IPS-15b (cell line): ENCODE results near the gene DHX15.

Experiments used
- H3K27me3 ChIP-seq: one replicate; pipeline ENCODE4 v1.6.1; 2013; ENCODE audit warnings: low read length; ENCODE audit not compliant: control insufficient read depth, insufficient read depth
- H3K36me3 ChIP-seq: one replicate; pipeline ENCODE4 v1.6.1; 2013; ENCODE audit warnings: low read length; ENCODE audit not compliant: control insufficient read depth, insufficient read depth
- H3K4me1 ChIP-seq: one replicate; pipeline ENCODE4 v1.6.1; 2013; ENCODE audit warnings: mild to moderate bottlenecking, low read length; ENCODE audit not compliant: control insufficient read depth, insufficient read depth
- H3K4me3 ChIP-seq: one replicate; pipeline ENCODE4 v1.5.1; 2013; ENCODE audit warnings: low read depth, low read length
- H3K9ac ChIP-seq: one replicate; pipeline ENCODE4 v1.6.1; 2013; ENCODE audit warnings: low read depth, mild to moderate bottlenecking, low read length
- H3K9me3 ChIP-seq: one replicate; pipeline ENCODE4 v1.6.1; 2013; ENCODE audit warnings: mild to moderate bottlenecking, low read length; ENCODE audit not compliant: control insufficient read depth, insufficient read depth

The DHX15 gene

GRCh38 chr4:24559889-24560288 lies 24.5 kb downstream of the DHX15 start:
- Histone ChIP-seq H3K4me1 (peaks cover 22% of the 10 kb centered on the region), H3K9ac (no peak overlapping the region), H3K36me3 (peaks cover 3% of the 10 kb centered on the region), H3K9me3 (no peaks in the 10 kb centered on the region), H3K4me3 (no peak overlapping the region), H3K27me3 (no peaks in the 10 kb centered on the region)

- H3K9me3 ChIP-seq, result no peaks in the 10 kb centered on the region
- H3K4me3 ChIP-seq, result no peak overlapping the region
- no peak overlapping the region for H3K9ac ChIP-seq
- H3K4me1 ChIP-seq, result peaks cover 22% of the 10 kb centered on the region
- peaks cover 8% of the 10 kb centered on the region for H3K36me3 ChIP-seq
- H3K27me3 ChIP-seq, result no peaks in the 10 kb centered on the region
These were observed 25.1 kb downstream of the DHX15 start for GRCh38 chr4:24559032-24559821.

- Histone ChIP-seq H3K27me3 (no peaks in the 10 kb centered on the region), H3K36me3 (peaks cover 8% of the 10 kb centered on the region), H3K9ac (no peak overlapping the region), H3K4me3 (no peak overlapping the region), H3K4me1 (peaks cover 25% of the 10 kb centered on the region), H3K9me3 (no peaks in the 10 kb centered on the region)
These were observed 27.0 kb downstream of the DHX15 start for GRCh38 chr4:24557026-24558025.

- H3K27me3 ChIP-seq, result no peaks in the 10 kb centered on the region
- H3K36me3 ChIP-seq, result peaks cover 14% of the 10 kb centered on the region
- H3K4me3 ChIP-seq, result no peak overlapping the region
- H3K9me3 ChIP-seq, result no peaks in the 10 kb centered on the region
- H3K4me1 ChIP-seq, result peaks cover 21% of the 10 kb centered on the region
- no peak overlapping the region for H3K9ac ChIP-seq
These were observed 32.7 kb downstream of the DHX15 start for GRCh38 chr4:24551492-24552289.

DNA sequence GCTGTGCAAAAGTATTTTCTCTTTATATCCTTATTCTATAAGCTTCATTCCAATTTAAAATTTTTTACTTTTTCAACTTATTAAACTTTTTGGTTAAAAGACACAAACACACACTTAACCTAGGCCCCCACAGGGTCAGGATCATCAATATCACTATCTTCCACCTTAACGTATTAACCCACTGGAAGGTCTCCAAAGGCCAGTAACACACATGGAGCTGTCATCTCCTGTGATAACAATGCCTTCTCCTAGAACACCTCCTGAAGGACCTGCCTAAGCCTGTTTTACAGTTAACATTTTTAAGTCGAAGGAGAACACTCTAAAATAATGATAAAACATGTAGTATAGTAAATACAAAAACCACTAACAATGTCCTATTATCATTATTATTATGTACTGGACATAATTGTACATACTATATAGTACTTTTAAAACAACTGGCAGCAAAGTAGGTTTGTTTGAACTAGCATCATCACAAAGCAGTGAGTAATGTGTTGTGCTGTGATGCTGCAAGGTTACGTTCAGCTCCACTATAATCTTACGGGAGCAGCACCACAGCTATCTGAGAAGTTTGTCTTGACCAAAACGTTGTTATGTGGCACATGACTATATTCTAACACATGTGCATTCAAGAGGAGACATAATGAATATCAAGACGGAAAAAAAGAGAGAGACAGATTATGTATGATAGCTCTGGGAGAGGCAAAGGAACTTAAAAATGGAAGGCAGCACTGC lies 33.7 kb downstream of the DHX15 start:
- Histone ChIP-seq H3K36me3 (peaks cover 14% of the 10 kb centered on the region), H3K27me3 (no peaks in the 10 kb centered on the region), H3K9me3 (no peaks in the 10 kb centered on the region), H3K4me1 (peaks cover 24% of the 10 kb centered on the region), H3K9ac (no peak overlapping the region), H3K4me3 (no peak overlapping the region)

GRCh38 chr4:24547979-24548378 lies 36.4 kb downstream of the DHX15 start:
- H3K9me3 ChIP-seq, result no peaks in the 10 kb centered on the region

DNA sequence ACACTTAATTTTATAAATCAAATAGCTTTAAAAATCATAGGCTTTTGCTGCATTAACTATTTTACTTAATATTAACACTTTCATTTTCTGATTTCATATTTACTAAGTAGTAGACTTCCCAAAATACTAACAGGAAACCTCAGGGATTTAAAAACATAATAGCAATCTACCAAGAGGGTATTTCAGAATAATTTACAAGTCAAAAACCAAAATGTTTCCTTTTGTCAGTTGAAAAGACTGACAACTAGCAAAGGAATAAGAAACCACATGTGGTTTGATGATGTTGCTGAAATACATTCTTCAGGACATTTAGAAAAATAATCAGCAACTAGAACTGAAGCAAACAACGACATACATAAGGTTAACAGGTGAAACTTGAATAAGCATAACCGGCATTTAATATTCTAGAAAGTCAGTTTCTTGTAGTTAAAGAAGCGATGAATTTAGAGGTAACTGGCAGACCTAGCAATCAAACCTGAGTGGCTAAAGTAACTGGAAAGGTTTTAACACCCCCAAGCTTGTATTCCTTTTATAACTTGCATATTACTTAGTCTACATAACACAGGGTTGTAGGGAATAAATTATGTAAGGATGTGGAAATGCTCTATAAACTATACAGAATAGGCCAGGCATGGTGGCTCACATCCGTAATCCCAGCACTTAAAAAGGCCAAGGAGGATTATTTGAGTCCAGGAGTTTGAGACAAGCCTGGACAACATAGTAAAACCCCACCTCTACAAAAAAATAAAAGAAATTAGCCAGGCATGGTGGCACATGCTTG lies 40.0 kb downstream of the DHX15 start:
- H3K9me3 ChIP-seq, result no peaks in the 10 kb centered on the region
- H3K9ac ChIP-seq, result no peak overlapping the region
- H3K4me1 ChIP-seq, result peaks cover 19% of the 10 kb centered on the region
- no peaks in the 10 kb centered on the region for H3K27me3 ChIP-seq
- H3K36me3 ChIP-seq, result peaks cover 8% of the 10 kb centered on the region
- no peak overlapping the region for H3K4me3 ChIP-seq

More at GRCh38 chr4:24547979-24548378, 36.4 kb downstream of the DHX15 start:
- no peak overlapping the region for H3K4me3 ChIP-seq
- H3K9ac ChIP-seq, result no peak overlapping the region
- H3K4me1 ChIP-seq, result peaks cover 33% of the 10 kb centered on the region
- H3K27me3 ChIP-seq, result no peaks in the 10 kb centered on the region
- H3K36me3 ChIP-seq, result peaks cover 8% of the 10 kb centered on the region

DNA sequence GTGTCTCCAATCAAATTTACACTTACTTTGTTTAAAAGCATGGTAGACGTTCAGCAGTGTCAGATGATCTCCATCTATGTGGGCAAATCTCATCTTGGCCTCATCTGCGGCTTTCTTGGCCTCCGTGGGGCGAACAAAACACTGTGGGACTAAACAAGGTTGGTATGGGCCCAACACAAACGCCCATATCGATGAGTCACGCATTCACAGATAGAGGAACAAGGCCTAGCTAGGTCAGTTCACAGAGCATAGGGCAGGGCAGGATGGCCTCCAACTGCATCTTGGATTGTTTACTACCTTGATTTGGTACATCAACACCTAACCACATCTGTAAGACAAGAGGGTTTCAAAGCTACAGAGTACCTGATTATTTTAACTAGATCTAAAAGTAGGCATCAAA lies 47.3 kb downstream of the DHX15 start:
- Histone ChIP-seq H3K27me3 (no peaks in the 10 kb centered on the region), H3K4me1 (no peaks in the 10 kb centered on the region), H3K36me3 (peaks cover 8% of the 10 kb centered on the region), H3K4me3 (no peak overlapping the region), H3K9me3 (no peaks in the 10 kb centered on the region), H3K9ac (no peak overlapping the region)

GRCh38 chr4:24535399-24535798 lies 49.0 kb downstream of the DHX15 start:
- H3K9ac ChIP-seq, result no peak overlapping the region
- peaks cover 8% of the 10 kb centered on the region for H3K36me3 ChIP-seq
- no peaks in the 10 kb centered on the region for H3K4me1 ChIP-seq
- no peaks in the 10 kb centered on the region for H3K9me3 ChIP-seq
- H3K27me3 ChIP-seq, result no peaks in the 10 kb centered on the region
- no peak overlapping the region for H3K4me3 ChIP-seq

- Histone ChIP-seq H3K4me3 (no peak overlapping the region), H3K9ac (no peak overlapping the region), H3K4me1 (no peaks in the 10 kb centered on the region), H3K27me3 (no peaks in the 10 kb centered on the region), H3K9me3 (no peaks in the 10 kb centered on the region), H3K36me3 (peaks cover 11% of the 10 kb centered on the region)
These were observed 51.0 kb downstream of the DHX15 start for GRCh38 chr4:24533364-24533763.
